Measurements from ENCODE around the gene COPB2.

- TF ChIP-seq, protein P1, sequence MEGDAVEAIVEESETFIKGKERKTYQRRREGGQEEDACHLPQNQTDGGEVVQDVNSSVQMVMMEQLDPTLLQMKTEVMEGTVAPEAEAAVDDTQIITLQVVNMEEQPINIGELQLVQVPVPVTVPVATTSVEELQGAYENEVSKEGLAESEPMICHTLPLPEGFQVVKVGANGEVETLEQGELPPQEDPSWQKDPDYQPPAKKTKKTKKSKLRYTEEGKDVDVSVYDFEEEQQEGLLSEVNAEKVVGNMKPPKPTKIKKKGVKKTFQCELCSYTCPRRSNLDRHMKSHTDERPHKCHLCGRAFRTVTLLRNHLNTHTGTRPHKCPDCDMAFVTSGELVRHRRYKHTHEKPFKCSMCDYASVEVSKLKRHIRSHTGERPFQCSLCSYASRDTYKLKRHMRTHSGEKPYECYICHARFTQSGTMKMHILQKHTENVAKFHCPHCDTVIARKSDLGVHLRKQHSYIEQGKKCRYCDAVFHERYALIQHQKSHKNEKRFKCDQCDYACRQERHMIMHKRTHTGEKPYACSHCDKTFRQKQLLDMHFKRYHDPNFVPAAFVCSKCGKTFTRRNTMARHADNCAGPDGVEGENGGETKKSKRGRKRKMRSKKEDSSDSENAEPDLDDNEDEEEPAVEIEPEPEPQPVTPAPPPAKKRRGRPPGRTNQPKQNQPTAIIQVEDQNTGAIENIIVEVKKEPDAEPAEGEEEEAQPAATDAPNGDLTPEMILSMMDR (IDR thresholded peaks at IDR 0.05): no peak
- TF ChIP-seq EZH2 (IDR thresholded peaks at IDR 0.05; ENCODE audit: borderline replicate concordance, insufficient read depth, low read depth, low read length, poor library complexity, severe bottlenecking): no peak
Observed at GRCh38 chr3:139339219-139339906, 50.1 kb downstream of the COPB2 start.

Measured in B cell (primary cell).